Stimulated activated CD8-positive, alpha-beta memory T cell treated with anti-CD3 and anti-CD28 coated beads, Interleukin-12 subunit alpha, Interleukin-12 subunit beta, amount 100 ng/mL, for 24 hours (primary cell): ENCODE results near the gene MIPOL1.

Source experiments
- DNase-seq: peaks from one replicate; pipeline ENCODE4 v3.0.0-alpha.2; 2020; ENCODE audit errors: extremely low read depth

MIPOL1 gene

DNA sequence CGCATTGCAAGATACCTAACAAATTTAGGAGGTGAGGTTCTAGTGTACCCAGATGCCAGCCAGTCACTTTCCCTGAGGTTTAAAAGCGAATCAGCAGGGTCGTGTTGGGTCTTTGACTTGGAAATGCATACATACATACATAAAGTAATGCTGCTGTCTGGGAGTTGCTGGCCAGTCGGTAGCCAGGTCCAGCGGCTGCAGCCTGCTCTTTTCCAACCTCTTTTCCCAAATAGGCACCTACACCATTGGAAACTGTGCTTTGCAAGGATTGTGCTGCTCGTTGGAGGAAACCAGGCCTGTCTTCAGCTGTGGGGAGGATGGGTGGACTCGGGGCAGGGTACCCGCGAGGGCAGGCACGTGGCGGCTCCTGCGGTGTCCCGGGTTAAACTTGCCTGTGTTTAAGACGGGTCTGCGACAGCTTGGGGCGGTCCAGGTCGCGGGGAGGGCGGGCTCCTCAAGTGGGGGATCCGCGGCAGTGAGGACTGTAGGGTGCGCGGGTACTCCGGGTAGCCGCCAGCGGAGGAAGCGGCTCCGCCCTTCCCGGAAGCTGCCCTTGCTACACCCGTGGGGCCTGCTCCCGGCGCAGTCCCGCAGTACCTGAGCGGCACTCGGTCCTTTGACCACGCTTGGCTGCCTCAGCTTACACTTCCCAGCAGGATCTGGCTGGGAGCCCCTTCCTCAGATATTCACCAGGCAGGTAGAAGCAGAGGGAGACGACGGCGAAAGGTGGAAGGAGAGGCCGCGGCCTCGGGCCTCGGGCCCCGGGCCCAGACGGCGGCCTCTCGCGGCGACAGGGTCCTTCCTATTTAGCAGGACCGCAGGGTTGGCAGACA is 400.4 kb downstream of the MIPOL1 start:
- DNase-seq, result no peak

DNA sequence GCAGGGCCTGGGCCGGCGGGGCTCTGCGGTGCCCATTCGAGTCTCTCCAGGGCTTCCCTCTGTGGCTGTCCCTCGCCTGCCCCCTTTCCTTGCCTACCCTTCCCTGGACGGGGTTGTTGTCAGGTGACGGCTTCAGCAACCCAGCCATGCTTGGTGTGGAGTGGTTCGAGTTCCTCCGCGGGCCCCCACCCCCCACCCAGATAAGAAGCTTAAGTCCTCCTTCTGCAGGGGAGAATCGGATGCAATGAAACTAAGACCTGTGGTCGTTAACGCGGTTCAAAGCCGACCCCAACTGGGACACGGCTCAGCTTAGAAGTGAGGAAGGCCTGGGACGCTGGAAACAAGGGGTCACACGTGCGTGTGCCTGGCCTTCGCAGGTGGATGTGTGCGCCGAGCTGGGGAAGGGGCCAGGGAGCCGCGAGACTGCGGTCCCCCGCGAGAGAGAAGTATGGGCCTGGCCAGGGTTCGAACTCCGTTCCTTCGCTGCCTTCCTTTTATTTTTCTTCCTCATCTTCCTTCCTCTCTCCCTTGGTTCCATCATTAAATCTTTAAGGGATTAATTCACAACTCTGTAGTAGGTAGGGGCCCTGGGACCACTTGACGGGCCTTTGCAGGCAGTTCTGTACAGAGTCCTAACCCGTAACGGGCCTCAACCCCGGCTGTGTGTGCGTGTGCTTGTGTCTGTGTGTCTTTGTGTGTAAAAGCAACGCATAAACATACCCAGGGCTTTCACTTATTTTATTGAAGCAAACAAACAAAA is 401.2 kb downstream of the MIPOL1 start:
- DNase-seq, result no peak

DNA sequence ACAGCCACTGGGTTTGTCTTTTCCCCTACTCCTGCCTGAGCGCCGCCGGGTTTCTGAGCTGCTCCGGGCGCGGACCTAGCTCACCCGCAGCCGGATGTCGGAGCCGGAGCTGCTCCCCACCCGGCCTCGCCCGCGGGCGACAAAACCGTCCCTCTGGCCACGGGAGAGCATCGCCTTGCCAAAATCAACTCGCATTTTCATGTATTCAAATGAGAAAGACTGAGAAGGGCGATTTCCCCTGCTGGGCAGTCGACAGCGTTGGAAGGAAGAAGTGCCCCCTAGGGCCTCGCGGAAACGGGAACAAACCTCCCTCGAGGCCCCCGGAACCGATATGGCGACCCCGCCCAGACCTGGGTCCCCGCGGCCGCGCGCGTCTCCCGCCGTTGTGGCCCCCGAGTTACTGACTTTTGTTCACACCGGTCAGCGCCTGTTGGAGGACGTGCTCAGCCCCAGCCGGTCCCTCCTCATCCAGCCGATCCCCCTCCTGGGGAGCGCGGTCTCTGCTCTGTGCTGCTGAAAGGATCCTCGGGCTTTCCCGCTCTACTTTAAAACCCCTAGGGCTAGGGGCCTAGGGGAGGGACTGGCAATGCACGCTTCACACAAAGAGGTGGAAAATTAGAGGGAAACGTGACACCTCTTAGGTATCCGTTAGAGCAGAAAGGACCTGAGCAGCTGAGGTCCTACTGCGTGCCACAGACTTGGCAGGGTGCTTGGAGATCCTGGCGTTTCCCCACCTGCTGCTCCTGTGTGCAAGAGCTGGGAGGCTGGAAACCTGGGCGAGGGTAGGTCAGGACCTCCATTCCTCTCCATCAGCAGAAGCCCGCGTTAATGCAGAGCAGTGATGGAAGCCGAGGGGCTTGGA is 402.0 kb downstream of the MIPOL1 start:
- DNase-seq, result no peak

DNA sequence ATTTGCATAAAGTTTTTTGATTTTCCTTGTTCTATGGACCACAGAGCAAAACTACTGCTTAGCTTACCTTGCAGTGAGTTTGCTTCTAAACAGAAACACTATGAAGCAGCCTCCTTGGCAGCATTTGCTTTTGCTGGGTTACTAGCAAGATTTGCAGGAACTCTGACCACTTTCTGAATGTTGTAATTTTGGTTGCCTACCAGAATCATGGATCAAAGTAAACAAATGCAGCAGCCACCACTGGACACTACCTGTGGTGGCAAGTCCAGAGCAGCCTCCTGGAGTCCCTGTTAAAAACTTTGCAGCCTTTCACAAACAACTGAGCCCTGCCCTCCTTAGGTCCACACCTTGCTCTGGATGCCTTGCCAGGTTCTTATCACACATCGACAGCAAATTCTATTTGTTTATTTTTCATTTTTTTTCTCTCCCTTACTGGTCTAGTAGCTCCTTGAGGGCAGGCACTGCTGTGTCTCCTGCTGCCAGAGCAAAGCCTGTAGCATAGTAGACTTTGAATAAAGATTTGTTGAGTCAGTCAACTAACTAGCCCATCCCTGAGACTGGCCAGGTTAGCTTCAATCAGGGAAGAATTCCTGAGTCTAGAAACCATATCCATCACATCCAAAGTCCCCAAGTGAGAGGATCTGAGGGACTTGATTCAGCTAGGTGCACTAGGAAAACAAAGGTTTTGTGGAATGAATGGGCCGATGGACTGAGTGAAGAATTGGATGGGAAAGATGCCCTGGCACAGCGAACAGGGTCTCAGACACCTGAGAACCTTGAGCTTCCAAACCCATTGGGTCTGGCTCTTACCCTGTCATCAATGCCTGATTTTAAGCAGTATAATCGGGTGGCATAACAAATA is 403.4 kb downstream of the MIPOL1 start:
- no peak for DNase-seq

DNA sequence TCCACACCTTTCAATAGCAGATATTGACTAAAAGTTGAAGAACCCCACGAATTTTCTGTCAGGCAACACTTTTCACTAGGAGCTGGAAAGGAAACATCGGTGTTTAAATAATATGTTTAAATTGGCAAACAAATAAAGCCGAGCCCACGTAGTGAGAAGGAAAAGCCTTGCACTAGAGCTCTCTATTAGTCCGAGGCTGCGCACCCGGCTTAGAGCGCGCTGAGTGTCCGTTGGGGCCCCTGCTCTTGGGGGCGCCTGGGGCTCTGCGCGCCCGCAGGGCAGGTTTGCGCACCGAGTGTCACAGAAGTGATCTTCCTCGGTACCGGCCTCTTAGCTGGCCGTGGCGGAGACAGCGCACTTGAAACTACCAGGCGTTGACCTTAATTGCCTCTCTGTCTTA is 404.1 kb downstream of the MIPOL1 start:
- no peak for DNase-seq
